CD4-positive, alpha-beta T cell treated with Interleukin-10 for 1 hour (primary cell): Measurements from ENCODE around the gene HOXA6.

Experiments
- DNase-seq: peaks from one replicate; pipeline ENCODE4 v3.0.0-alpha.2; 2020

Gene HOXA6

GRCh38 chr7:27107391-27108381, 39.9 kb downstream of the HOXA6 start:
- no peak for DNase-seq

- no peak for DNase-seq
These were observed 40.7 kb downstream of the HOXA6 start for GRCh38 chr7:27106901-27107240.

- DNase-seq = no peak
These were observed 41.2 kb downstream of the HOXA6 start for GRCh38 chr7:27106181-27106900.

GRCh38 chr7:27105301-27106031, 42.1 kb downstream of the HOXA6 start:
- DNase-seq = no peak

- DNase-seq = no peak
These were observed 43.1 kb downstream of the HOXA6 start for GRCh38 chr7:27104341-27105058.

GRCh38 chr7:27103489-27104226, 43.9 kb downstream of the HOXA6 start:
- no peak for DNase-seq

GRCh38 chr7:27102581-27103442, 44.8 kb downstream of the HOXA6 start, which contains the start of gene HOXA2:
TSS of gene HOXA2 (minus strand) at chr7:27102683. CDS start at chr7:27102500, 183 bp downstream.
- no peak for DNase-seq

GRCh38 chr7:27101957-27102580, 45.5 kb downstream of the HOXA6 start:
- no peak for DNase-seq

- DNase-seq = no peak
These were observed 46.2 kb downstream of the HOXA6 start for GRCh38 chr7:27101171-27101956.

GRCh38 chr7:27100694-27101170, 46.8 kb downstream of the HOXA6 start:
- no peak for DNase-seq

GRCh38 chr7:27099453-27100370, 47.9 kb downstream of the HOXA6 start:
- no peak for DNase-seq

GRCh38 chr7:27098578-27099451, 48.8 kb downstream of the HOXA6 start:
- DNase-seq = no peak

- no peak for DNase-seq
These were observed 49.6 kb downstream of the HOXA6 start for GRCh38 chr7:27097686-27098577.

- peak; percentile 9 for DNase-seq
These were observed 50.6 kb downstream of the HOXA6 start for GRCh38 chr7:27096768-27097514.
